GM13977 (cell line): ENCODE data around the gene PLEKHG4B.

Source experiments
- DNase-seq: peaks from one replicate; pipeline ENCODE4 v3.0.0; 2012; ENCODE audit warnings: low spot score
- CTCF ChIP-seq: IDR thresholded peaks from 2 replicates; pipeline ENCODE4 v1.5.1; 2012; ENCODE audit warnings: mild to moderate bottlenecking, control low read depth; ENCODE audit not compliant: insufficient read depth; ENCODE audit errors: extremely low read depth, missing control alignments
- in situ Hi-C: fragments of 300-500 bp; cut with MboI; formaldehyde crosslinking; loops from one replicate; pipeline ENCODE4 v1.12.0; 2022; ENCODE audit warnings: low sequenced_read_pairs, low pct_unique_long_range_greater_than_20kb, mixed read lengths, inconsistent platforms; ENCODE audit not compliant: unreplicated experiment

Gene PLEKHG4B

DNA sequence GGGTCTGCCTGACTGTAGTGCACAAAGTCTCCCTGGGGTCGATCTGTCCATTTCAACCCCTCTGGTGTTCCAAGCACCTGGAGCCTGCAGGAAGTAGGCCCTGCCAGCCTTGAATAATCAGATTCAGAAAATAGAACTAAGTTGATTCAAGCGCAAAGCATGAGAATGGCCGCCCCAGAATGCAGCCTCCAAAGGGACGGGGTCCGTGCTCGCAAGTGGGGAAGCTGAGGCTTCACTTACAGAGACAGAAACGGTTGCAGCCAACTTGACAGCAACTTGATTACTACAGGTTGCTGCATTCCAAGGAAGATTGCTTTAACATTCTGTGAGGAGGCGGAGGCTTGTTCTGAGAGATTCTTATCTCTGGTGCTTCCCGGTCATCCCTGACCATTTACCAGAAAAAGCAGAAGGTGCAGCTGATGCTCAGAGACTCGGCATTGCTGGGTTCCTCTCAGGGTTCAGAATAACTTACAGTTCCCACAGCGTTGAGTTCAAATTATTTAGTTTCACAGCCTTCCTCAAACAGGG lies 84.4 kb downstream of the PLEKHG4B start:
- no peak for DNase-seq
- in situ Hi-C loops, result no loop called here
- no peak for TF ChIP-seq CTCF

- no peak for DNase-seq
- no peak for TF ChIP-seq CTCF
- in situ Hi-C loops, result no loop called here
These were observed 86.1 kb downstream of the PLEKHG4B start for GRCh38 chr5:178110-178509.

DNA sequence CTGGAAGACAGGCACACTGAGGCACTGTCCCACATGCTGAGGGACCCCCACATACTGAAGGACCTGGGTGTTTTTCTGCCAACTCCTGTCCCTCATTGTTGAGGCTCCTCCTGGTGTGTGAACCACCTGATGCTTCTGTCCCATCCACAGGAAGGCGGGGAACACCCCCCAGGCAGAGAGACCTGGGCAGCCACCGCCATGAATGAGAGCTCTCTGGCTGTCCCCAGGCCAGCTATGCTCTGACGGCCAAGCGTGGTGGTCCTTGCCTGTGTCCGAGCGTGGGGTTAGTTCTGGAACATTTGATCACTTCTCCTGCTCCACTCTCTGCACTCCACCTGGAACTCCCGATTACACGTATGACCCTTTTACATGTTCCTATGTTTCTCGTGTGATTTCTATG lies 87.4 kb downstream of the PLEKHG4B start:
- no peak for DNase-seq
- in situ Hi-C loops, result no loop called here
- TF ChIP-seq CTCF, result no peak

- in situ Hi-C loops, result no loop called here
- TF ChIP-seq CTCF, result no peak
- DNase-seq, result no peak
These were observed 88.4 kb downstream of the PLEKHG4B start for GRCh38 chr5:180286-180918.

DNA sequence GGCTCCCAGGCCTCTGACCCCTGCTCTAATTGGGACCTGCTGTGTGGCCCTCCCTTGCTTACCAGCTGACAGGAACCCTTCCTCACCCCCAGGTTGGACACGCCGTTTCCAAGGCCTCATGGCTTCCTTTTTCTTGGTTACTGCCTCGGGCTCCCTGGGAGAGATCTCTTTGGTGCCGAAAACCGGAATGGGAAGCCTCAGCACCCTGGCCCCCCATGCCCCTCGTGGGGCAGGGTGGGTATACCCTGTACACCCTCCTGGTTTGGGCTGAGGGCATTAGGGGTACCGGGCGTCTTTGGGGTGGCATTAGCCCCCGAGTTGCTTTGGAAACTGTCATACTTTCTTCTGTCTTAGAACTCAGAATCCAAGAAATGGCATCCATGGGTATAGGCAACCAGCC lies 89.2 kb downstream of the PLEKHG4B start:
- no peak for DNase-seq
- in situ Hi-C loops, result no loop called here
- no peak for TF ChIP-seq CTCF

DNA sequence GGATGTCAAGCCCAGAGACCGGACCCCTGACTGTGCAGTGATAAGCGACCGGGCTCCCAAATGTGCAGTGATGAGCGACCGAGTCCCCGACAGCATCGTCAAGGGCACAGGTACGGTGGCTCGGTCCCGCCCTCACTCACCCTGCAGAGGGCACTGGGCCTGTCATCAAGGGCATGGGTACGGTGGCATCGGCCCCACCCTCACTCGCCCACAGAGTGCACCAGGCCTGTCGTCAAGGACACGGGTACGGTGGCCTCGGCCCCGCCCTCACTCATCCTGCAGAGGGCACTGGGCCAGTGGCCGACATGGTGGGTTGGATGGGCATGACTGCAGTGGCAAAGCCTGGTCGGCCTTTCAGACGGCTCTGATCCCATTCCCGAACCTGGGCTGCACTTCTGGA lies 89.6 kb downstream of the PLEKHG4B start:
- no peak for TF ChIP-seq CTCF
- in situ Hi-C loops, result no loop called here
- DNase-seq, result no peak
